ENCODE results near the gene SNAP25. TPM values are rescaled to one million over a fixed set of nuclear protein-coding genes. Genes with fewer than 3 reads are reported as not detected.

SNAP25 gene
- total RNA-seq, 1 experiment from 2014 or later, result 0.39 TPM

DNA sequence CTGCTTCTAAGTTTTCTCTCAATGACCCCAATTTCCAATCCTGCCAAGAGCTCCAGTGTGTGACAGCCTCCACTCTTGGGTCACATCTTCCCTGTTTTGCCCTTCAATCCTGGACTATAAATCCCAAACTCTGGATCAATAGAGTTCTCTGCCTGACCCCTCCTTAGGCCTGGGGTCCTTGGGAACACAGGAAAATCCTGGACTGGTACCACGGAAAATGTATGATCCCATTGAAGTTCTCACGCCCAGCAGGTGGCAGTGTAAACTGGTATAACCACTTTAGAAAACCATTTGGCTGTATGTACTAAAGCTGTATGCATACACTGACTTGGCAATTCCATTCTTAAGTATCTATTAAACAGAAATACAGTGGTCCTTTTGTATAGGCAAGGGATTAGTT lies 98.0 kb downstream of the SNAP25 start:
- ATAC-seq (peak; percentile 65), DNase-seq (ENCODE audit: low read depth, low spot score) (peak; percentile 22)
- ChIA-PET RAD21 (ENCODE audit: low non-redundant PET in 1 of 2, low total read pairs in 2 of 2, uncharacterized antibody in 2 of 2, unreplicated experiment in 2 of 2) (no interaction called here), CTCF (interaction anchor here (0.6 kb wide), 1 partner anchor 110 kb away, joined by 3 read pairs; no protein-coding TSS in a partner anchor), POLR2A (no interaction called here)
- Histone ChIP-seq H3K36me3 (ENCODE audit: control insufficient read depth in 1 of 2, insufficient read depth in 2 of 2, low read length in 2 of 2) (no peaks in the 10 kb centered on the region), H3K27me3 (ENCODE audit: insufficient read depth, low read length) (peaks cover 17% of the 10 kb centered on the region; the same call in 1 of the 2 replicates), H3K9me3 (ENCODE audit: control insufficient read depth in 1 of 2, insufficient read depth in 1 of 2, low read depth in 1 of 2, low read length in 2 of 2) (no peaks in the 10 kb centered on the region), H3K9ac (ENCODE audit: low read length) (no peak overlapping the region), H3K79me2 (ENCODE audit: insufficient read depth, low read length) (no peaks in the 10 kb centered on the region), H3K4me3 (replicated peaks in 1 of 2; ENCODE audit: low read depth in 1 of 2, low read length in 2 of 2) (no peak overlapping the region), H2AFZ (ENCODE audit: low read depth, low read length, poor library complexity, severe bottlenecking) (no peak overlapping the region), H4K20me1 (ENCODE audit: insufficient read depth) (no peaks in the 10 kb centered on the region), H3K4me2 (ENCODE audit: low read length) (no peak overlapping the region), H3K4me1 (ENCODE audit: control insufficient read depth in 1 of 2, insufficient read depth in 2 of 2, low read length in 2 of 2) (no peaks in the 10 kb centered on the region), H3K9me2 (ENCODE audit: insufficient read depth) (no peaks in the 10 kb centered on the region), H3K27ac (ENCODE audit: low read depth, low read length) (no peak overlapping the region)
- intact Hi-C loops (cut with micrococcal nuclease), result loop anchor here (1.0 kb wide), 1 partner anchor 111 kb away; no protein-coding TSS in a partner anchor
- TF ChIP-seq RAD21 (IDR thresholded peaks at IDR 0.05; ENCODE audit: low read depth) (peak; percentile 59), CEBPB (IDR thresholded peaks at IDR 0.05; ENCODE audit: low read depth) (no peak)
- TF ChIP-seq, protein P1, sequence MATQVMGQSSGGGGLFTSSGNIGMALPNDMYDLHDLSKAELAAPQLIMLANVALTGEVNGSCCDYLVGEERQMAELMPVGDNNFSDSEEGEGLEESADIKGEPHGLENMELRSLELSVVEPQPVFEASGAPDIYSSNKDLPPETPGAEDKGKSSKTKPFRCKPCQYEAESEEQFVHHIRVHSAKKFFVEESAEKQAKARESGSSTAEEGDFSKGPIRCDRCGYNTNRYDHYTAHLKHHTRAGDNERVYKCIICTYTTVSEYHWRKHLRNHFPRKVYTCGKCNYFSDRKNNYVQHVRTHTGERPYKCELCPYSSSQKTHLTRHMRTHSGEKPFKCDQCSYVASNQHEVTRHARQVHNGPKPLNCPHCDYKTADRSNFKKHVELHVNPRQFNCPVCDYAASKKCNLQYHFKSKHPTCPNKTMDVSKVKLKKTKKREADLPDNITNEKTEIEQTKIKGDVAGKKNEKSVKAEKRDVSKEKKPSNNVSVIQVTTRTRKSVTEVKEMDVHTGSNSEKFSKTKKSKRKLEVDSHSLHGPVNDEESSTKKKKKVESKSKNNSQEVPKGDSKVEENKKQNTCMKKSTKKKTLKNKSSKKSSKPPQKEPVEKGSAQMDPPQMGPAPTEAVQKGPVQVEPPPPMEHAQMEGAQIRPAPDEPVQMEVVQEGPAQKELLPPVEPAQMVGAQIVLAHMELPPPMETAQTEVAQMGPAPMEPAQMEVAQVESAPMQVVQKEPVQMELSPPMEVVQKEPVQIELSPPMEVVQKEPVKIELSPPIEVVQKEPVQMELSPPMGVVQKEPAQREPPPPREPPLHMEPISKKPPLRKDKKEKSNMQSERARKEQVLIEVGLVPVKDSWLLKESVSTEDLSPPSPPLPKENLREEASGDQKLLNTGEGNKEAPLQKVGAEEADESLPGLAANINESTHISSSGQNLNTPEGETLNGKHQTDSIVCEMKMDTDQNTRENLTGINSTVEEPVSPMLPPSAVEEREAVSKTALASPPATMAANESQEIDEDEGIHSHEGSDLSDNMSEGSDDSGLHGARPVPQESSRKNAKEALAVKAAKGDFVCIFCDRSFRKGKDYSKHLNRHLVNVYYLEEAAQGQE (IDR thresholded peaks at IDR 0.05; ENCODE audit: low read depth), result no peak
- TF ChIP-seq, protein P2, sequence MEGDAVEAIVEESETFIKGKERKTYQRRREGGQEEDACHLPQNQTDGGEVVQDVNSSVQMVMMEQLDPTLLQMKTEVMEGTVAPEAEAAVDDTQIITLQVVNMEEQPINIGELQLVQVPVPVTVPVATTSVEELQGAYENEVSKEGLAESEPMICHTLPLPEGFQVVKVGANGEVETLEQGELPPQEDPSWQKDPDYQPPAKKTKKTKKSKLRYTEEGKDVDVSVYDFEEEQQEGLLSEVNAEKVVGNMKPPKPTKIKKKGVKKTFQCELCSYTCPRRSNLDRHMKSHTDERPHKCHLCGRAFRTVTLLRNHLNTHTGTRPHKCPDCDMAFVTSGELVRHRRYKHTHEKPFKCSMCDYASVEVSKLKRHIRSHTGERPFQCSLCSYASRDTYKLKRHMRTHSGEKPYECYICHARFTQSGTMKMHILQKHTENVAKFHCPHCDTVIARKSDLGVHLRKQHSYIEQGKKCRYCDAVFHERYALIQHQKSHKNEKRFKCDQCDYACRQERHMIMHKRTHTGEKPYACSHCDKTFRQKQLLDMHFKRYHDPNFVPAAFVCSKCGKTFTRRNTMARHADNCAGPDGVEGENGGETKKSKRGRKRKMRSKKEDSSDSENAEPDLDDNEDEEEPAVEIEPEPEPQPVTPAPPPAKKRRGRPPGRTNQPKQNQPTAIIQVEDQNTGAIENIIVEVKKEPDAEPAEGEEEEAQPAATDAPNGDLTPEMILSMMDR (IDR thresholded peaks at IDR 0.05 in 2 of 3, conservative IDR thresholded peaks at IDR 0.05 in 1 of 3; ENCODE audit: borderline replicate concordance in 1 of 3, insufficient read depth in 1 of 3, low read depth in 2 of 3, low read length in 2 of 3), result peak in 2 of 3 experiments; percentile 32 to 58; a peak in 4 of 6 replicates
- TF ChIP-seq, protein P3, sequence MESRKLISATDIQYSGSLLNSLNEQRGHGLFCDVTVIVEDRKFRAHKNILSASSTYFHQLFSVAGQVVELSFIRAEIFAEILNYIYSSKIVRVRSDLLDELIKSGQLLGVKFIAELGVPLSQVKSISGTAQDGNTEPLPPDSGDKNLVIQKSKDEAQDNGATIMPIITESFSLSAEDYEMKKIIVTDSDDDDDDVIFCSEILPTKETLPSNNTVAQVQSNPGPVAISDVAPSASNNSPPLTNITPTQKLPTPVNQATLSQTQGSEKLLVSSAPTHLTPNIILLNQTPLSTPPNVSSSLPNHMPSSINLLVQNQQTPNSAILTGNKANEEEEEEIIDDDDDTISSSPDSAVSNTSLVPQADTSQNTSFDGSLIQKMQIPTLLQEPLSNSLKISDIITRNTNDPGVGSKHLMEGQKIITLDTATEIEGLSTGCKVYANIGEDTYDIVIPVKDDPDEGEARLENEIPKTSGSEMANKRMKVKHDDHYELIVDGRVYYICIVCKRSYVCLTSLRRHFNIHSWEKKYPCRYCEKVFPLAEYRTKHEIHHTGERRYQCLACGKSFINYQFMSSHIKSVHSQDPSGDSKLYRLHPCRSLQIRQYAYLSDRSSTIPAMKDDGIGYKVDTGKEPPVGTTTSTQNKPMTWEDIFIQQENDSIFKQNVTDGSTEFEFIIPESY (IDR thresholded peaks at IDR 0.05; ENCODE audit: extremely low read depth, insufficient replicate concordance, low read length), result no peak
- no TSS peak for BruUV-seq (replicated peaks)
